ENCODE measurements around the gene GCK.
A peak's percentile ranks its signal among the peaks of the same experiment; 100 is the strongest.
"Not testable (repeated sequence)": the region's sequence is repeated elsewhere in the genome, so short reads cannot be mapped to it uniquely, and the experiment has no call there.

The GCK gene

GRCh38 chr7:44200699-44201461, 11.6 kb upstream of the GCK start, which contains the start of gene YKT6:
Gene YKT6, plus strand, starts transcription at chr7:44200978. Its CDS starts 158 bp downstream, at chr7:44201136.
- DNase-seq: peak; percentile 98

- not testable (repeated sequence) for DNase-seq
Observed at GRCh38 chr7:44200163-44200562, 10.9 kb upstream of the GCK start.

GRCh38 chr7:44197474-44197873, 8.2 kb upstream of the GCK start:
- DNase-seq: no peak

- peak; percentile 44 for DNase-seq
Observed at GRCh38 chr7:44196450-44196872, 7.2 kb upstream of the GCK start.

- no peak for DNase-seq
Observed at GRCh38 chr7:44195889-44196288, 6.7 kb upstream of the GCK start.

GRCh38 chr7:44194562-44195145, 5.4 kb upstream of the GCK start:
- no peak for DNase-seq

GRCh38 chr7:44194069-44194468, 4.8 kb upstream of the GCK start:
- DNase-seq: no peak

GRCh38 chr7:44193011-44193802, 4.0 kb upstream of the GCK start:
- DNase-seq: no peak

GRCh38 chr7:44191171-44191570, 1.9 kb upstream of the GCK start:
- DNase-seq: no peak

- no peak for DNase-seq
Observed at GRCh38 chr7:44189993-44190872, 994 bp upstream of the GCK start.

GRCh38 chr7:44188480-44189225, 586 bp downstream of the GCK start:
- DNase-seq: no peak

- no peak for DNase-seq
Observed at GRCh38 chr7:44187636-44188416, 1.4 kb downstream of the GCK start.

GRCh38 chr7:44186736-44187135, 2.5 kb downstream of the GCK start:
- DNase-seq: no peak

GRCh38 chr7:44185729-44186128, 3.5 kb downstream of the GCK start:
- DNase-seq: peak; percentile 8

- no peak for DNase-seq
Observed at GRCh38 chr7:44184873-44185446, 4.3 kb downstream of the GCK start.

- peak; percentile 26 for DNase-seq
Observed at GRCh38 chr7:44184206-44184872, 4.9 kb downstream of the GCK start.

- DNase-seq: no peak
Observed at GRCh38 chr7:44183386-44183785, 5.9 kb downstream of the GCK start.

GRCh38 chr7:44182827-44183226, 6.4 kb downstream of the GCK start:
- DNase-seq: no peak

GRCh38 chr7:44180631-44181030, 8.6 kb downstream of the GCK start:
- no peak for DNase-seq

GRCh38 chr7:44177570-44178131, 11.6 kb downstream of the GCK start:
- peak; percentile 56 for DNase-seq
